GM12864 (cell line): ENCODE measurements around the gene NIPAL4.

Source experiments
- DNase-seq: peaks from one replicate; pipeline ENCODE4 v3.0.0-alpha.2; 2011; ENCODE audit warnings: low read depth
- H3K4me3 ChIP-seq: 2 replicates; pipeline ENCODE4 v1.5.1; 2011; ENCODE audit warnings: mild to moderate bottlenecking, low read depth, low read length, control low read depth
- TF ChIP-seq, protein P1 (sequence below): IDR thresholded peaks from 2 replicates; pipeline ENCODE4 v1.5.1; 2011; ENCODE audit warnings: low read depth, mild to moderate bottlenecking, moderate library complexity, low read length, control low read depth, inconsistent platforms; ENCODE audit errors: missing control alignments

The NIPAL4 gene

DNA sequence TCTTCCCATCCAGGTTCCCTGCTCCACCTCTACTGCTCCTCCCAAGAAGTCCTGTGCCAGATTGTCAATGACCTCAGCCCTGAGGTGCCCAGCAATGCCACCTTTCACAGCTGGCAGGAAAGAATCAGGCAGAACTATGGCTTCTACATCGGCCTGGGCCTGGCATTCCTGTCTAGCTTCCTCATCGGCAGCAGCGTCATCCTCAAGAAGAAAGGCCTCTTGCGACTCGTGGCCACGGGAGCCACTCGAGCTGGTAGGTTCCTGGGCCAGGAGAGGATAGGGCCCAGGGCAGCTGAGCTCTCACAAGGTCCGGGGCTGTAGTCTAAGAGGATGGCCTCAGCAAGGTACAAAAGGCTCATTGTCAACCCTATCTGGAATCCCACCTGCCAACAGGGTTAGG, 3.1 kb downstream of the NIPAL4 start:
- TF ChIP-seq, protein P1, sequence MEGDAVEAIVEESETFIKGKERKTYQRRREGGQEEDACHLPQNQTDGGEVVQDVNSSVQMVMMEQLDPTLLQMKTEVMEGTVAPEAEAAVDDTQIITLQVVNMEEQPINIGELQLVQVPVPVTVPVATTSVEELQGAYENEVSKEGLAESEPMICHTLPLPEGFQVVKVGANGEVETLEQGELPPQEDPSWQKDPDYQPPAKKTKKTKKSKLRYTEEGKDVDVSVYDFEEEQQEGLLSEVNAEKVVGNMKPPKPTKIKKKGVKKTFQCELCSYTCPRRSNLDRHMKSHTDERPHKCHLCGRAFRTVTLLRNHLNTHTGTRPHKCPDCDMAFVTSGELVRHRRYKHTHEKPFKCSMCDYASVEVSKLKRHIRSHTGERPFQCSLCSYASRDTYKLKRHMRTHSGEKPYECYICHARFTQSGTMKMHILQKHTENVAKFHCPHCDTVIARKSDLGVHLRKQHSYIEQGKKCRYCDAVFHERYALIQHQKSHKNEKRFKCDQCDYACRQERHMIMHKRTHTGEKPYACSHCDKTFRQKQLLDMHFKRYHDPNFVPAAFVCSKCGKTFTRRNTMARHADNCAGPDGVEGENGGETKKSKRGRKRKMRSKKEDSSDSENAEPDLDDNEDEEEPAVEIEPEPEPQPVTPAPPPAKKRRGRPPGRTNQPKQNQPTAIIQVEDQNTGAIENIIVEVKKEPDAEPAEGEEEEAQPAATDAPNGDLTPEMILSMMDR: no peak
- no peak for DNase-seq

DNA sequence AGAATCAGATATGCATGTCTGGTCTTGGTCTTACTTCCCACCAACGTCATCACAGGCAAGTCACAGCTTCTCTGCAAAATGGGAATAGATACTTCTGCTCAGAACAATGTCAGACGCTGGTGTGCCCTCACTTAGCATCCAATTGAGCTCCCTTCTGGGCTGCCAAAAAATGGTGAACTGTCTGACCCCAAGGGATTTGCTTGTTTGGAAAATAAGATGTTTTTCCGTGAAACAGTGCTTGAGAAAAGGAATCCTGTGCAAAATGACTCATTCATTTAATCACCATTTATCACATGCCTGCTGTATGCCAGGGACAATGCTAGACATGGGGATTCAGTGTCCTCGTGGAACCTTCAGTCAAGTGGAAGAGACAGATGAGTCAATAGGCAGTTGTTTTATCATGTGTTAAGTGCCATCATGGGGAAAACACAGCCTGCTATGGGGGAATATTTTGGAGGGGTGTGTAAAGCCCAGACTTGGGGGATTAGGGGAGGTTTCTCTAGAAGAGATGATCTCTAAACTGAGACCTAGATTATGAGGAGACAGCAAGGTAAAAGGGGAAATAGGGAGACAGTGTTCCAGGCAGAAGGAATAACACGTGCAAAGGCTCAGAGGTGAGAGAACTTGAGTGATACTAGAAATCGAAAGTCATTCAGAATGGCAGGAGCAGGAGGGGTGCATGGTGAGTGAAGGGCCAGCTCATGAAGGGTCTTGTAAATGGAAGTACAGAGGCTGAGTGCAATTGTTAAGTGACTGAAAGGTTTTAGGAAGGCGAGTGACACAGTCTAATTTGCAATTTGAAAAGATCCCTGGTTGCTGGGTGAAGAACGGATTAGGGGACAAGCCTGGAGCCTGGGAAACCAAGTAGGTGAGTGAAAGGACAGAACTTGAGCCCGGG, 3.9 kb downstream of the NIPAL4 start:
- no peak overlapping the region for H3K4me3 ChIP-seq
- TF ChIP-seq, protein P1: no peak
- no peak for DNase-seq

More for the DNA sequence above, 3.1 kb downstream of the NIPAL4 start:
- no peak overlapping the region for H3K4me3 ChIP-seq

DNA sequence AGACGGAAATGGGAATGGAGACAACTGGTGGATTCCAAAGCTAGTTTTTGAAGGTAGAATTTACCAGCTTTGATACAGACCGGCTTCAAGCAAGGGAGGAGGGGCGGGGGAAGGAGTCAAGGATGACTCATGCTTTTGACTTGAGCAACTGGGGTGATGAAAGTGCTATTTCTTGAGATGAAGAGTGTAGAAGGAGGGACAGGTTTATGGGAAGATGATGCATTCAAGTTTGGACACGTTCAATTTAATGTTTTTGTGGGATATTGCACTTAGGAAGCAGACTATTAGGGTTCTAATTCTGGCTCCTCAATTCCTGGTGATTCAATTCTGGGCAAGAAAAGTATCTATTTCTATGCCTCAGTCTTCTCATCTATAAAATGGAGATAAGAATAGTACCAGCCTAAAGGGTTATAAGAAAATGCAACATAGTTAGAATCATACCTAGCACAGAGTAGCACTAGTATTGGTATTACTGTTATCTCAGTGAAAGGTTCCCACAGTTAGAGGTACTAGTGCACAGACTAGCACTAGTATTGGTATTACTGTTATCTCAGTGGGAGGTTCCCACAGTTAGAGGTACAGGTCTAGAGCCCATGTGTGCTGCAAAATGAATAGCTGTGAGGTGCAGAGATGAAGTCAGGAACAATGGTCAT, 4.6 kb downstream of the NIPAL4 start:
- no peak overlapping the region for H3K4me3 ChIP-seq
- peak; percentile 53 for DNase-seq
- TF ChIP-seq, protein P1: no peak

DNA sequence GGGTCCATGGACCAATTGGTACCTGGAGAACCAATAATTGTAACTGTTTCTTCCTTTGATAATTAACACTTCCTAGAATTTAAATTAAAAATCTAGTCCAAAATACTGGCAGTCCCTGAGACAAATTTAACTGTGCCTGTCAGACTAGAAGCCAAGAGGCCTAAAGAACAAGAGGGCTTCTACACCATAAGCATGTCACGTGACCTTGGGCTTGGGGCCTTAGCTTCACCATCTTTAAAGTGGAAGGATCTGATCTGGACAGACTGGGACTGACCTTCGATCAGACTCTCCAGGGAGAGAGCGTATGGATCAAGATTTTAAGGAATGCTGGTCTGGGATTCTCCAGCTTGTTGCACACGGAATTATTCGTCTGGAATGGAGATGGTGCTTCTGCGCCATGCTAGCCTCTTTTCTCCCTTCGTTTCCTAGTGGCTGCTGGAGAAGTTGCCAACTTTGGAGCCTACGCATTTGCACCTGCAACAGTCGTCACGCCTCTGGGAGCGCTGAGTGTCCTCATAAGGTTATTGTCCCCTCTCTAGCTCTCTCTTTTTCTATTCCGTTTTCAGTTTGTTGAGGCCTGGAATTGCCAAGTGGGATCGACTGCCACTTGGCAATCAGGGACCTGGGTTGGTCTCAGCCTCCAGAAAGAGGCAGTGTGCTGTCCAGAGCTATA, 8.4 kb downstream of the NIPAL4 start:
- no peak for DNase-seq
- no peak overlapping the region for H3K4me3 ChIP-seq
- TF ChIP-seq, protein P1: no peak

DNA sequence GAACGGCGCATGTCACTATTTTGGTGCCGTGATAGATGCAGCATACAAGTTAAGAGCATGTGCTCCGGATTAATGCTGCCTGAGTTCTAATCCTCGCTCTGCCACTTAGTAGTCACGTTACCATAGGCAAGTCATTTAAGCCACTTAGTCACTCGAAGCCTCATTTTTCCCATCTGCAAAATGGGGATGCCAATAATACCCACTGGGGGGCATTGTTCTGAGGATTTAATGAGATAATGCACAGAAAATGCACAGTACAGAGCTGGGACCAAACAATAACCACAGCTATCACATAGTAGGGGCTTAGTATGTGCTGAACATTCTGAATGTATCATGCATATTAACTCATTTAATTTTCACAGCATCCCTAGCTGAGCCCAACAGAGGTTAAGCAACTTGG, 9.1 kb downstream of the NIPAL4 start:
- DNase-seq: no peak
- H3K4me3 ChIP-seq: no peak overlapping the region
- TF ChIP-seq, protein P1: peak; percentile 28

DNA sequence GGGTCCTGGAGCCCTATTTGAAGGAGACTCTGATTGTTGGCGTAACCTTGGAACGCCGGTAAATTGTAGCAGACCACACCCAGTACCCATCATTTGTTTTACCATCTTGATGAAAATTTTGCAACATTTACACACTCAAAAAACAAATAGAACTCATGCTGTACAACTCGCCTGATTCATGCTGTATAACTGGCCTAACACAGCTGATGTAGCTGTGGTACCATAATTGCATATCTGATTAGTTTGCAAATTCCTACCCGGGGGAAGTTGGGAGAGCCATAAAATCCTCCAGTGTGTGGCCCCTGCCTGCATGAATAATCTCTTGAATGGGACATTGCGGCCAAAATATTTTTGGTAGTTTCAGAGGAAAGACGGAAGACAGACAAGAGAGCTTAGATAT, 9.7 kb downstream of the NIPAL4 start:
- H3K4me3 ChIP-seq: no peak overlapping the region
- no peak for DNase-seq
- TF ChIP-seq, protein P1: no peak
